CD4-positive, CD25-positive, alpha-beta regulatory T cell (primary cell): Measurements from ENCODE around the gene ENOX1. TPM values are rescaled to one million over a fixed set of nuclear protein-coding genes. Genes with fewer than 3 reads are reported as not detected.

ENCODE experiments used
- ATAC-seq, 2 donors: fragments of 150-1000 bp; cut with Tn5 transposase; one replicate each; pipeline ENCODE4 v1.10.0; 2021; ENCODE audit warnings: low read depth in 2 of 2, moderate number of reproducible peaks in 2 of 2, moderate library complexity in 1 of 2
- DNase-seq, 3 donors: peaks; one replicate each; pipeline versions ENCODE4 v3.0.0 to v3.0.0-alpha.2; 2012 to 2022; ENCODE audit warnings: mixed read lengths in 1 of 3
- H3K27ac ChIP-seq: one replicate; pipeline ENCODE4 v1.7.0; 2013; ENCODE audit warnings: mild to moderate bottlenecking, low read length; ENCODE audit not compliant: insufficient read depth, poor library complexity, severe bottlenecking
- H3K27me3 ChIP-seq: one replicate; pipeline ENCODE4 v1.7.0; 2013; ENCODE audit warnings: low read length; ENCODE audit not compliant: control insufficient read depth, insufficient read depth
- H3K36me3 ChIP-seq: one replicate; pipeline ENCODE4 v1.7.0; 2013; ENCODE audit warnings: mild to moderate bottlenecking, low read length, moderate library complexity; ENCODE audit not compliant: control insufficient read depth, insufficient read depth
- H3K4me1 ChIP-seq: 2 replicates; pipeline ENCODE4 v1.7.0; 2013; ENCODE audit warnings: mild to moderate bottlenecking, low read length; ENCODE audit not compliant: insufficient read depth, control insufficient read depth, poor library complexity, severe bottlenecking
- H3K4me3 ChIP-seq: one replicate; pipeline ENCODE4 v1.7.0; 2013; ENCODE audit warnings: low read depth, mild to moderate bottlenecking, low read length, moderate library complexity
- H3K9me3 ChIP-seq, 2 experiments: 1 replicate in 1 of 2; 2 replicates in 1 of 2; pipeline ENCODE4 v1.7.0; 2013; ENCODE audit warnings: low read length in 2 of 2, mild to moderate bottlenecking in 1 of 2, moderate library complexity in 1 of 2; ENCODE audit not compliant: control insufficient read depth in 2 of 2
- H3K27ac Mint-ChIP-seq, 3 donors: one replicate each; pipeline ENCODE4 v1.8.0; 2020 to 2022; ENCODE audit warnings: mild to moderate bottlenecking in 3 of 3, mixed read lengths in 3 of 3, moderate library complexity in 2 of 3
- H3K27me3 Mint-ChIP-seq: one replicate; pipeline ENCODE4 v1.8.0; 2022; ENCODE audit warnings: mild to moderate bottlenecking, mixed read lengths
- H3K36me3 Mint-ChIP-seq: one replicate; pipeline ENCODE4 v1.8.0; 2020; ENCODE audit warnings: mixed read lengths
- H3K4me1 Mint-ChIP-seq, 4 donors: one replicate each; pipeline ENCODE4 v1.8.0; 2020 to 2022; ENCODE audit warnings: mixed read lengths in 4 of 4, mild to moderate bottlenecking in 1 of 4
- H3K4me3 Mint-ChIP-seq, 4 donors: one replicate each; pipeline ENCODE4 v1.8.0; 2020 to 2022; ENCODE audit warnings: mild to moderate bottlenecking in 4 of 4, mixed read lengths in 4 of 4, moderate library complexity in 3 of 4
- H3K9me3 Mint-ChIP-seq, 7 donors: one replicate each; pipeline ENCODE4 v1.8.0; 2020 to 2022; ENCODE audit warnings: mixed read lengths in 7 of 7, mild to moderate bottlenecking in 3 of 7, moderate library complexity in 2 of 7
- polyA plus RNA-seq, 4 donors: library from polyadenylated mRNA; unstranded; fragments of 300-500 nt; fragmentation: Illumina TruSeq; gene quantifications; one replicate each; pipeline ENCODE4 v1.2.3, GENCODE V29; 2021
- total RNA-seq: library from RNA; stranded (reverse); gene quantifications from one replicate; pipeline ENCODE4 v1.2.3, GENCODE V29; 2022

The ENOX1 gene
- total and polyA plus RNA-seq, 5 donors from 2014 or later, result 0.10 TPM; not detected in 4

GRCh38 chr13:43684963-43685725 lies 101.6 kb downstream of the ENOX1 start:
- Histone ChIP-seq H3K9me3 (no peaks in the 10 kb centered on the region), H3K4me3 (no peak overlapping the region), H3K27ac (no peak overlapping the region), H3K4me1 (no peaks in the 10 kb centered on the region), H3K36me3 (no peaks in the 10 kb centered on the region), H3K27me3 (no peaks in the 10 kb centered on the region)
- Mint-ChIP-seq H3K27ac (no peak overlapping the region), H3K4me3 (no peak overlapping the region), H3K27me3 (peaks cover 7% of the 10 kb centered on the region), H3K9me3 (no peaks in the 10 kb centered on the region), H3K36me3 (no peaks in the 10 kb centered on the region), H3K4me1 (no peaks in the 10 kb centered on the region)
- DNase-seq (no peak), ATAC-seq (no peak)

- Histone ChIP-seq H3K4me3 (no peak overlapping the region), H3K27ac (no peak overlapping the region), H3K27me3 (no peaks in the 10 kb centered on the region), H3K36me3 (no peaks in the 10 kb centered on the region), H3K9me3 (no peaks in the 10 kb centered on the region), H3K4me1 (no peaks in the 10 kb centered on the region)
- Mint-ChIP-seq H3K27ac (no peak overlapping the region), H3K9me3 (peaks cover 0 to 1% (median 0%) of the 10 kb centered on the region in 7 donors), H3K4me1 (no peaks in the 10 kb centered on the region), H3K27me3 (no peaks in the 10 kb centered on the region), H3K36me3 (no peaks in the 10 kb centered on the region), H3K4me3 (no peak overlapping the region)
- DNase-seq (no peak), ATAC-seq (no peak)
Observed at GRCh38 chr13:43682701-43683100, 104.1 kb downstream of the ENOX1 start.

- H3K27ac ChIP-seq, result no peak overlapping the region
- Mint-ChIP-seq H3K4me3 (no peak overlapping the region), H3K27me3 (peaks cover 13% of the 10 kb centered on the region), H3K36me3 (no peaks in the 10 kb centered on the region), H3K4me1 (no peaks in the 10 kb centered on the region), H3K9me3 (peaks cover 0 to 1% (median 0%) of the 10 kb centered on the region in 7 donors), H3K27ac (no peak overlapping the region)
- no peaks in the 10 kb centered on the region for H3K9me3 ChIP-seq
- H3K4me3 ChIP-seq, result no peak overlapping the region
- no peak for ATAC-seq
- no peaks in the 10 kb centered on the region for H3K4me1 ChIP-seq
- no peaks in the 10 kb centered on the region for H3K36me3 ChIP-seq
- no peaks in the 10 kb centered on the region for H3K27me3 ChIP-seq
- DNase-seq, result no peak
Observed at GRCh38 chr13:43676320-43676719, 110.5 kb downstream of the ENOX1 start.

GRCh38 chr13:43675577-43675976 lies 111.2 kb downstream of the ENOX1 start:
- no peaks in the 10 kb centered on the region for H3K9me3 ChIP-seq
- Mint-ChIP-seq H3K36me3 (no peaks in the 10 kb centered on the region), H3K4me3 (no peak overlapping the region), H3K9me3 (peaks cover 0 to 1% (median 0%) of the 10 kb centered on the region in 7 donors), H3K4me1 (no peaks in the 10 kb centered on the region), H3K27ac (no peak overlapping the region), H3K27me3 (peaks cover 13% of the 10 kb centered on the region)
- ATAC-seq (no peak), DNase-seq (no peak)
- no peak overlapping the region for H3K4me3 ChIP-seq
- H3K36me3 ChIP-seq, result no peaks in the 10 kb centered on the region
- H3K27ac ChIP-seq, result no peak overlapping the region
- no peaks in the 10 kb centered on the region for H3K4me1 ChIP-seq
- no peaks in the 10 kb centered on the region for H3K27me3 ChIP-seq

- H3K27ac Mint-ChIP-seq, result no peak overlapping the region
- H3K27me3 ChIP-seq, result no peaks in the 10 kb centered on the region
- no peak overlapping the region for H3K27ac ChIP-seq
- H3K36me3 Mint-ChIP-seq, result no peaks in the 10 kb centered on the region
- peaks cover 0 to 3% (median 2%) of the 10 kb centered on the region in 4 donors for H3K4me1 Mint-ChIP-seq
- peaks cover 9% of the 10 kb centered on the region for H3K27me3 Mint-ChIP-seq
- H3K4me3 ChIP-seq, result no peak overlapping the region
- H3K4me1 ChIP-seq, result peaks cover 2% of the 10 kb centered on the region
- no peak overlapping the region for H3K4me3 Mint-ChIP-seq
- DNase-seq (no peak), ATAC-seq (no peak)
- no peaks in the 10 kb centered on the region for H3K9me3 Mint-ChIP-seq
- H3K36me3 ChIP-seq, result no peaks in the 10 kb centered on the region
- H3K9me3 ChIP-seq, result no peaks in the 10 kb centered on the region
Observed at GRCh38 chr13:43669964-43670363, 116.8 kb downstream of the ENOX1 start.

- Histone ChIP-seq H3K27me3 (no peaks in the 10 kb centered on the region), H3K4me1 (peaks cover 5% of the 10 kb centered on the region), H3K27ac (no peak overlapping the region), H3K36me3 (no peaks in the 10 kb centered on the region), H3K9me3 (no peaks in the 10 kb centered on the region), H3K4me3 (no peak overlapping the region)
- peaks cover 0 to 8% (median 6%) of the 10 kb centered on the region in 4 donors for H3K4me1 Mint-ChIP-seq
- no peak overlapping the region for H3K4me3 Mint-ChIP-seq
- H3K27me3 Mint-ChIP-seq, result peaks cover 9% of the 10 kb centered on the region
- ATAC-seq (no peak), DNase-seq (no peak)
- H3K36me3 Mint-ChIP-seq, result no peaks in the 10 kb centered on the region
- H3K9me3 Mint-ChIP-seq, result no peaks in the 10 kb centered on the region
- H3K27ac Mint-ChIP-seq, result no peak overlapping the region
Observed at GRCh38 chr13:43669101-43669500, 117.7 kb downstream of the ENOX1 start.

GRCh38 chr13:43666403-43666802 lies 120.4 kb downstream of the ENOX1 start:
- no peak overlapping the region for H3K4me3 ChIP-seq
- H3K27ac ChIP-seq, result no peak overlapping the region
- DNase-seq (no peak), ATAC-seq (no peak)
- no peak overlapping the region for H3K27ac Mint-ChIP-seq
- no peaks in the 10 kb centered on the region for H3K27me3 ChIP-seq
- H3K4me1 ChIP-seq, result peaks cover 5% of the 10 kb centered on the region
- no peaks in the 10 kb centered on the region for H3K36me3 ChIP-seq
- H3K9me3 ChIP-seq, result no peaks in the 10 kb centered on the region
- H3K36me3 Mint-ChIP-seq, result no peaks in the 10 kb centered on the region
- H3K9me3 Mint-ChIP-seq, result no peaks in the 10 kb centered on the region
- H3K27me3 Mint-ChIP-seq, result no peaks in the 10 kb centered on the region
- peaks cover 0 to 8% (median 6%) of the 10 kb centered on the region in 4 donors for H3K4me1 Mint-ChIP-seq
- H3K4me3 Mint-ChIP-seq, result no peak overlapping the region

- H3K36me3 ChIP-seq, result no peaks in the 10 kb centered on the region
- H3K9me3 Mint-ChIP-seq, result no peaks in the 10 kb centered on the region
- no peaks in the 10 kb centered on the region for H3K36me3 Mint-ChIP-seq
- H3K27ac ChIP-seq, result no peak overlapping the region
- H3K4me1 Mint-ChIP-seq, result peaks cover 0 to 8% (median 6%) of the 10 kb centered on the region in 4 donors
- H3K4me3 Mint-ChIP-seq, result no peak overlapping the region
- ATAC-seq (no peak), DNase-seq (no peak)
- peaks cover 5% of the 10 kb centered on the region for H3K4me1 ChIP-seq
- H3K27me3 ChIP-seq, result no peaks in the 10 kb centered on the region
- H3K4me3 ChIP-seq, result no peak overlapping the region
- H3K9me3 ChIP-seq, result no peaks in the 10 kb centered on the region
- no peaks in the 10 kb centered on the region for H3K27me3 Mint-ChIP-seq
- H3K27ac Mint-ChIP-seq, result no peak overlapping the region
Observed at GRCh38 chr13:43665388-43665787, 121.4 kb downstream of the ENOX1 start.
